SIG-M5 treated with dmso at 0.1 percent for 504 hours (cell line): Measurements from ENCODE around the gene TENM4.

ENCODE experiments used
- DNase-seq: peaks from one replicate; lab custom pipeline; 2025; ENCODE audit not compliant: unreplicated experiment; lab: John Stamatoyannopoulos, UW

The TENM4 gene

DNA sequence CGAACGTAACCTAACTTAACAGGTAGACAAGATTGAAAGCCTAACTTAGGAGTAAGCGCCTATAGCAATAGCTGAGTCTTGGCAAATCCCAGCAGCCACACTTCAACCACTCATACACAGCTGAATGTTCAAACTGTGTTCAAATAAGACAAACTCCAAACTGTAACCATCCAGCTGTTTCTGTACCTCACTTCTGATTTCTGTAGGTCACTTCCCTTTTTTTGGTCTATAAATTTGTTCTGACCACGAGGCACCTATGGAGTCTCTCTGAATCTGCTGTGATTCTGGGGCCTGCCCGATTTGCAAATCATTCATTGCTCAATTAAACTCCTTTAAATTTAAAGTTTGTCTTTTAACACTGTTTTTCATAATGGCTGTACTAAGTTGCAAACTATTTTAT is 8.2 kb upstream of the TENM4 start:
- no peak for DNase-seq

DNA sequence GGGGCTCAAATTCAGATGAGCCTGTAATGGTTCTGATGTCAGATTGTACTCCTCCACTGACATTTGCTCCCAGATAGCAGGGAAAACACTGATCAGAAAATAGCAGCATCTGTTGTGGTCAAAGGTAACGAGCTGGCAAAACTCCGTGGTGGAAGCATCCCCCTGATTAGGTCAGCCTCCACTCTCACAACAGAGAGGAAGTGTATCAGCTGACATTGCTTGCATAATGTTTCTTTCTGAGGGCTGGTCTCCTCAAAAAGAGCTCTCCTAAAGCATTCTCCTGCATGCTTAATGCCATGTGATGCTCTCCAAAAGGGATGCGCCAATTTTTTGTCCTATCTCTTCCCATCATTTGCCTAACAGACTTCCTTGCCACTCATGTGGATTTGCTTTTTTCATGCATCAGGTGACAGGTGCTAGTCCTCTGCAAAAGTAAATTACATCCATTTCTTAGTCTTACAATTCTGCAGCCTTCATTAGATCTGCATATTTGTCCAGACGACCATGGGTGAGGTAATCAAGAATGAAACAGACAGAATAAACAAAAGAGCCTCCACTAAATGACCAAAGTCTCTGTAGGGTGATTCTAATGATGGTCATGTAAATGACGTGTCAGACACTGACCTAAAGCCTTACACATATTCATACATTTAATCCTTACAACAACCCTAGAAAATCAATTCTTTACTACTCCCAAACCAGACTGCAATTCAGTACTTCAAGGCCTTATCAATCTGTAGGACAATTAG is 6.4 kb upstream of the TENM4 start:
- peak; percentile 11 for DNase-seq

DNA sequence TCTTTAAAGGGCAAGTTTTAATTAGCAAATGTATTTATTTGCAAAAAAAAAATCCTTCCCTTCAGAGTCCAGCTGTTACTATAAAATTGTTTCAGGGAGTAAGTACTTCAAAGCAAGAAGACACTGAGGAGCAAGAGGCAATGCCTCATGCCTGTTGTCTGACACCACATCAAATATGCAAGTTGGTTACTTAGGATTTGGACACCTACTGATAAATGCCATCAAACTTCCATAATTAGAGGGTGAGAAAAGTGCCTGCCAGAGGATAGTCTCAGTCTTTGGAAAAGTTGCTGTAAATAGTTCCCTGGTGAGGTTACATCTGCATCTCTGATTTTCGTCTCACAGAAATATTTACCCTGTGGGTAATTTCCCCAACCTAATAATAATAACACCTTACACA is 4.1 kb upstream of the TENM4 start:
- no peak for DNase-seq

DNA sequence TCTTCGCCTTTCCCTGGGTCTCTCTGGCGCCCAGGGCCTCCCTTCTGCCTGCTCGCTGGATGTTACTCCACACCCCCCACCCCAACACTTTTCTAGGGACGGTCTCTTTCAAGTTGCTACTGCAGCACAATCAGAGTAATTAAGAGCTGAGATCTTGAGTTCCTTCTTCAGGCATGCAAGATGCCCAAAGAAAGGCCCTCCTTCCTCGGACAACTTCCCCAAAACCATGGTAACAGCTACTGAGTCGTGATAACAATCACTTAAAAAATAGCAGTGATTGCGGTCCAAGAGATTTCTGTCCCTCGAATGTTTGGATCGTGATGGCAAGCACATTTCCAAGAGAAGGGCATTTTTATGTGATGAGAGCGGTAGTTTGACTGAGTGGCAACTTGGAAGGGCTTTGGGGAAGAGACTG is 638 bp upstream of the TENM4 start:
- DNase-seq = peak; percentile 27

DNA sequence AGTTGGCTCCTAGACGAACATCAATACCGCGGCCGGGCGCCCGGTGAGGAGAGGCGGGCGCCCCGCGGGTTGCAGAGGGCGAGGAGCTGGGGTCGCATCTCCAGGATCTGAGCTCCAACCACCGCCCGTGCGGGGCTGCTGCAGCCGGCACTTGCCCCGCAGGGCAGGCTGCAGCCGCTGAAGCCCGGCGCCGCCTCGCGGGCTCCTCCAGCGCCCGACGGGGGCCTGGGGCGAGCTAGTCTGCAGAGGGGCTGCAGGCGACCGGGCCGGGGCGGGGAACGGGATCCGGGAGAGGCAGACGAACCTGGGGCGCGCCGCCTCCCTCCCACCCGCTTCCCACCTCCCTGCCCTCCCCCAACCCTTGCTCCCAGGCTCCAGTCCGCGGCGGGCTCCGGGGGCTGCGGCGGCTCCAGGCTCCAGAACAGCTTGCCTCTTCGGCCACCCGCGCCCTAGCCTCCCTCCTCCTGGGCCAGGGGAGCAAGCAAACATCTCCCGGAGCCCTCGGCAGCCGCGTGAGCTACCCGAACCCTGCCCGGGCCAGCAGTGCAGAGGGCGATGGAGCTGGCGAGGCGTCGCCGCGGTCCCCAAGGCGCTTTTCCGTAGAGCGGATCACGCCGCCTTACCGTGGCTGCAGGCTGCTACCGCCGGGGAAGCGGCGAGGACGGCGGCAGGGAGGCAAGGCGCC is 802 bp downstream of the TENM4 start:
- no peak for DNase-seq

DNA sequence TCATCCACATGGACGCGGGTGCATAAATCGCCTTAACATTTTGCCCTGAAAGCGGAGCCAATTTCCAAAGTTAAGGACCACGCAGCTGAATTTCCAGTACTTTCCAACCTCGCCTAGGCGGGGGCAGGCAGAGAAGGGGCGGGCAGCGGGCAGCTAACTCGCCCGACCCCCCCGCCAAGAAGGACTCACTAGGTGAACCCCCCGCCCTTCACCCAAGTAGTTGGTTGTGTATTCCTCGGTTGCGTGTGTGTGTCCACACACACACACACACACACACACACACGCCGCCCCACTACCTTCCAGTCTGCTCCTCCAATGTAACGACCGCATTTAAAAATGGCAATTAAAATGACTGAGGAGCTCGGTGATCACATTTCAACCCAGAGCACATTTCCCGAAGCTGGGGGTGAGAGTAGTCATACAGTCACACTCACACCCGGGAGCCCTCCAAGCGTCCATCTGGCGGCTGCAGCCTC is 1.4 kb downstream of the TENM4 start:
- no peak for DNase-seq

DNA sequence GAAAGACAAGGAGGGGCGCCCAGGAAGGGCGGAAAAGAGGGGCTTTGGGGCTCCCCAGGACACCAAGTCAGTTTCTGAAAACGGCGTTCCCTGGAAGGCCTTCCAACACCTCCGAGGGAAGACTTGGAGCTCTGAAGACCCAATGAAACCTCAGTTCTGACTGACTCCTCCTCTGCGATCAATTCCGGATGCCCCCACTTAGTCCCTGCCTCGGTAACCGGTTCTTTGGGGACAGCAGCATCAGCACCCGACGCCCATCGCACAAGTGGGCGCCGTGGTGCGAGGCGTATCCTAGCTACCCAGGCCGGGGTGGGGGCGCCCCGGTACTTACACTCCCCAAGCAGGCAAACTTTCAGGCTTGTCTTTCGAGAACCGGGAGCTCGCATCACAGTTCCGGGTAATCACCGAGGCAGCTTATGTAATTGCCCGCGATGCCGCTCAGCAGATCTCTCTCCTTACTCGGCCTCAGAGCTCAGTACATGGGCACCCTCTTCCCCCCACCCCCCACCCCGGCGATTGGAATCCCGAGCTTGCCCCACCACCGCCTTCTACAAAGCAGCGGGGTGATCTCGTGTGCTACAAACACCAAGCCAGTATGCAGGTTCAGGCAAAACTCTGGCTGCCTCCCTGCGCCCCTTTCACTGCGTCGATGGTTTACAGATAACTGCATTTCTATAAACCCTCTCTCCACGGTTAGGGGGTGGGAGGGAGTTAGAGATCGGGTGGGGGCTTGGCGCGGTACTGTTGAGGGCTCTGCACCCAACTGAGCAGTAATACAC is 2.0 kb downstream of the TENM4 start:
- DNase-seq = no peak

DNA sequence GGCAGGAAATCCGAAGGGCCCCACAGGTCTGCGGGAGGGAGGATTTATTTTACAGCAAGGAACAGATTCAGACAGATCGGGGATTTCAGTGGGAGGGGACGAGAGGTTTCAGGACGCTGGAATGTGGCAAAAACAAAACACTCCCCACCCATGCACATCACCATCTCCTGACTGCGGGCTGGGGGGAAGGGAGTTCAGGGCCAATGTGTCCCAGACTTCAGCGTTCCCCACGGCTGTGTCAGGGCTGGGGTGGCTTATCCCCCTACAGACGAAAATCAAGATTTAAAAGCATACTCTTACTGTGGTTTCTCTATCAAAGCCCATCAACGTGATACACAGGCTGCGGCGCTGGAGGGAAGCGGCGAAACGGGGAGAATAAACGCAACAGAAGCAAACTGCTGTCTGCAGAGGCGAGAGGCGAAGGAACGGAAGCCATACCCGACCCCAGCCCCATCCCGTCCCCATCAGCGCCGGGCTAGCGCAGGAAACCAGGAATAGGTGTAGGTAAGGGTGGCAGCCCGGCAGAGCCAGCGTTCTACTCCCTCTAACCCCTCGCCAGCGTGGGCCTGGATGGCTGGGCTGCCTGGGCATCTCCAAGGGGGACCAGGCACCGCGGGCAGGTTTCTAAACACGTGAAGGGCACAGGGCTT is 2.7 kb downstream of the TENM4 start:
- DNase-seq = no peak

DNA sequence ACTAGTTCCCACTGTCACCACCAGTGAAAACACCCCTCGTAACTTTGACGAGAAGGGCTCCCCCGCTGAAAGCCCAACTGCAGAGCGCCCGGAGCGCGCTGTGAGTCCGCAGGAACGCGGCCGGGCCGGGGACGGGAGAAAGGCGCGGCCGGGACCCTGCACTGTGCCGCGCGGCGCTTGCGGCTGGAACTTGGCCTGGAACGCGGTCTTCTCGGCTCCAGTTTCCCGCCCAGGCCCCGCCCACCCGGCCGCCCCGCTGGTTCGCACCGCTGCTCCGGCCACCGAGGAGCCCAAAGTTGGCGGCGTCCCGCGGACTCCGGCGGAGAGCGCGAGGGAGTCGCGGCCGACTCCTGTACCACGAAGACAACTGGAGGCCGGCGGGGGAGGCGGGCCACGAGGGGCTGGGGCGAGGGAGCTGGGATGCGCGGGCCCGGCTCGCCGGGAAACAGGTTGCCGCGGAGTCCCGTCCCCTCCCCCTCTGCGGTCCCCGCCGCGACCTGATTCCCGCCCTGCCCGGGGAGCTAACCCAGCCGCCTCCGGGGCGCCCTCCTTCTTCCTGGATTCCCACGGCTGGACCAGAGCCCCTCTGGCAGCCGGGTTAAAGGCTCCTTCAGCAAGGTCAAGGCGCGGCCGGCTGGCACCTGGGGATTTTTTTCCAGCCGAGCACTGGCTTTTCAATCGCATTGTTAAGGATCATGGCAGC is 3.4 kb downstream of the TENM4 start:
- peak; percentile 9 for DNase-seq

DNA sequence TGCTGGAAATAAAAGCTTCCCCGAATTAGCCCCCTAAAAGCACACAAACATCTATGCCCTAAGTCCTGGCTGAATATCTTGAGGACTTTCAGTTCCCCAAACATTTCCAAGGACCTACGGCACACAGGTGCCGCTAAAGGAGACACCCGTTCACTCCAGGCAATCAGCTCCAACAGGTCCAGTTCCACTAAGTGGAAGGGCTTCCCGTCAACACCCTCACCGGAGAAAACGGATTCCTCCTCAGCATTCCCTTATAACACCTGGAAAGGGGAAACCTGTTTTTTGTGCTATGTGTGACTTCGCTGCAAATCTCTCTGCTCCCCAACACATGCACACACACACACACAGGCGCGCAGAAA is 3.9 kb downstream of the TENM4 start:
- DNase-seq = no peak

DNA sequence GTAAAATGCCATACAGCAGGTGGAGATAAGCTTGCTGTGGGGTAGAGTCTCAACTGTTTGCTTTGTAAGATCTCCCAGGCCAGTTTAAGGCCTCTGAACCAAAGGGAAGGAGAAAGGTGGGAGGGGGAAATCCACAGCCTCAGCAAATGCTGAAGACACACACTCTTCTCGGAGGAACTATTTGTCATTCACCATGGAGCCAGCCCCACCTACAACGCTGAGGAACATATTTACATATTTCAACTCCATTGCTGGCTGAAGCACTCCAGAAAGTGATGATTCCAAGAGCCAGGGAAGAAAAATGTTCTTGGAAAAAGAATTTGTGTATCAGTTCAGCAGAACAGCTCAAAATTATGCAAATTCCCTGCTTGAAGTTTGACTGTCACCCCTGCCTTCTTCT is 6.5 kb downstream of the TENM4 start:
- no peak for DNase-seq

DNA sequence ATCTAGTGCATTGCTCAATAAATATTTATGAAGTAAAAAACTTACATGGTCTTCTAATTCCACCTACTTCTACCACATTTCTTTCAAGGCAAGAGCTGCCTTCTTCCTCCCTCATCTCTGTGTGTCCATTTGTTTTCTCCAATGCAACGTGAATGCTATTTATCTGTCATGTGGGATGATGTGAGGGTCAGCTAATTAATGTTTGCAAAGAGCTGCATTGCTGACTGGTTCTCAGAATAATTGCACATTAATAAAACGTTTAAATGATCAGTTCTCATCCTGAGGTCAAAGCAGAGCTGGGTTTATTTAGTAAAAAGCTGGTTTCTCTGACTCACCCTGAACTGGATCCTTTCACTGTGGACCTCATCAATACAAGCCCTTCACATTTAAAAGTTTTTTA is 8.7 kb downstream of the TENM4 start:
- no peak for DNase-seq

DNA sequence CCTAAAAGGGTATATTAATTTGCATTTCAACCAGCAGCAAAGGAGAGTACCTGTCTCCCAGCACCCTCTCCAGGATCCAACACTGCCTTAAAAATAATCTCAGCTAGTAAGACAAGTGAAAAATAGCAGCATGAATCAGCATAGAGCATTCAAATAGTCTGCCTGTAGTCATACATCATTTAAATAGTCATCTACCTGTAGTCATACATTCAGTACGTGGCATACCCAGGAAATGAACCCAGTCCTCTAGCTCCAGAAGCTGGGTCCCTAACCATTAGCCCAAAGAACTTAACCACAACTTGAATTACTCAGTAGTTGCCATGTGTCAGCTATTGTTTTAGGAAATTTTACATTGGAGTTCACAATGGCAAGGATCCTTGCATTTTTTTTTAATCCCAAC is 9.3 kb downstream of the TENM4 start:
- no peak for DNase-seq

DNA sequence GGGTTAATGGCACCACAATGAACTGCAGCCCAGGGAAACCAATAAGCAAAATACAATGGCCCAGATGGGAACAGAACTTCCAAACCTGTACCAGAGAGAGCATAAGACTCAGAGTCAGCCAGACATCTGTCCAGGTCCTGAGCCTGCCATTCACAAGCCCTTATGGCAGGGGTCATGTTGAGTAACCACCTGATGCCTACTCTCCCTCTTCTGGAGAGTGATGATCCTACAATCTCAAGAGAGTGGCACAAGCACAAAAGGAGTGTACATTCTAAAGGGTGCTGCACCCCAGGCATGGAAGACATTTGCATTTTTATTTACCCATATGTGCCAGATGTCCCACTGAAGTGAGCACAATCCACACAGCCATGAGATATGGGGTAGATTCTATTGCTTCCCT is 10.6 kb downstream of the TENM4 start:
- DNase-seq = no peak

DNA sequence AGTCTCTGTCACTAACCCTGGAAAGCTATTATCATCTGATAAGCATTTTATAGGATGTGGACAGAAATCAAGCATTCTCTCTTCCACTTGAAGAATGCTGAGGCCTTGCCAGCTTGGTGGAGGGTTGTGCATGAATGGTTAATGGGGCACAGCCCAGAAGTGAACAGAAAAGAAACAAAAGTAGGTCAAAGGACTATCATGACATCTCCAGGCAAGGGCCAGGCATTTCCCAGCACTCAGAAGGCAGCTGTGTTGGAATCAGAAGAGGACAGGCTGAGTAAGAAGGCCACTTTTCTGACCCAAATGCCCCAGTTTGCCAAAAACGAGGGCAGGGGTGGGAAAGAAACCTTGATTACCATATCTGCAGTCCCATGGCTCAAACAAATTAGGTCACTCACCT is 12.4 kb downstream of the TENM4 start:
- DNase-seq = no peak

DNA sequence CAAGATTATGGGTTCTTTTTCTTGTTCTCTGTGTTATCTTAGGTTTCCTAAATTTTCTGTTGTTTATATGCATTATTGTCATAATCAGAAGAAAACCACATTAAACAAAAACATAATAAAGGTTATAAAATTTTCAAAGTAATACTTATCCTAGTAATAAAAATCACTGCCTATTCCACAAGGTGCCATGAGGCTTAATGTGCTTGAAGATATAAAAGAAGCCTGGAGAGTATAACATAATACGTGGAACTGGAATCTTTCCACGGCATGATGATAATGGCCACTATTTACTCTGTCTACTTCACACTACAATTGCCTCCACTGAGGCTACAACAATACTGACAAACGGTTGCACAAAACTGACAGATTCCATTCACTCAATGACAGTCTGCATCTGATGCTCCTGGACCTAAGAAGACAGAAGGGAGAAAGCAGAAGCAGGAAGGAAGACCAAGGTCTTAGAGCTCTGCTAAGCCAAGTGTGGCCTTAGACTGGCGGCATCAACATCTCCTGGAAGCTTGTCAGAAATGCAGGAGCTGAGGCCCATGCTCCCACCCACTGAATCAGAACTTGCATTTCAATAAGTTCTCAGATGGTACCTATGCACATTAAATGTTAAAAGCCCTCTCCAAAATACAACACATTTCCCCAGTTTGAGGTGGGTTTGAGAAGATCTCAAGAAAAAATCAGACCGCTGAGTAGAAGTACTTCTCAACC is 13.1 kb downstream of the TENM4 start:
- DNase-seq = no peak

DNA sequence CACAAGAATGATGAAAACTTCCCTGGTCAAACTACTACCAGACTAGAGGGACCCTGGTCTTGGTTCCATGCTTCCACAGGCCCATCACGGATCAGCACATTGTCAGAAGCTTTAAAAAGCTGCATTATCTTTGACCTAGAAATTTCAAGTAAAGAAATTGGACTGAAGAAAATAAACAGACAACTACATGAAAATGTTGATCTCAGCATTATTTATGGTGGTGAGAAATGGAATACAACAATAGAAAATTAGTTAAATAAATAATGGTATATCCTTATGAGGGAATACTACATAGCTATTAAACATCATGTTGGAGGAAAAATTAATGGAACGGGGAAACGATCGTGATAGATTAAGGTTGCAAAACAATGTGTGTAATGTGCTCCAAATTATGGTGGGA is 13.7 kb downstream of the TENM4 start:
- DNase-seq = no peak

DNA sequence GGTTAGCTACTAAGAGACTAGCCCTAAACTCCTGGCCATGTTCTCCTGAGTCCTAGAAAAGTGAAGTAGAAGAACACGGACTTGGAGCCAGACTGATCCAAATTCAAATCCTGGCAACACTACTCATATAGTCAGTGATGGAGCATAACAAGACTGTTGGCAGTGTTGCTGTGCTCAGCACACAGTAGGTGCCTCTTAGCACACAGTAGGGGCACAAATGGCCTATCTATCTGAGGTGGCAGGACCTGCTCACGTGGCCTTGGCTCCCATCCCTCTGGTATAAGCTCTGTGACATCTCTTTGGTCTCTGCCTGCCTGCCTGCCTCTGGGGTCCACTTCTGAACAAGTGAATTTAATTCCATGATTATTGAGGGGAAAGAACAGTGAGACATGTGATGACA is 15.4 kb downstream of the TENM4 start:
- no peak for DNase-seq

DNA sequence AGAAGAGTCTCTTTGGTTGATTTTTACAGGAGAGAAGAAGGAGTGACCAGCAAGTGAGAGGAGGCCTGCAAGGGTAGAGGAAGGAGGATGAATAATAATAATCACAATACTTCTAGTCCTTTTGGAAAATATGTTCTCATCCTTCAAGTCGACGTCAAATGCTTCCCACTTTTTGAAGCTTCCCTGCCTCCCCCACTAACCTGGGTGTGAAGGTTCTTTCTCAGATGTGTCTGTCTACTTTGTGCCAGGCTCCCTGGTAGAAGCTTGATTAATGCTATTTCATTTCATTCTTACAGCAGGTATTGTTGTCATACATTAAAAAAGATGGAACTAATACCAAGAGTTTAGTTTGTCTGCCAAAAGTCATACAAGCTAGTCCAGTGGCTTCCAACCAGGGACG is 17.1 kb downstream of the TENM4 start:
- no peak for DNase-seq

DNA sequence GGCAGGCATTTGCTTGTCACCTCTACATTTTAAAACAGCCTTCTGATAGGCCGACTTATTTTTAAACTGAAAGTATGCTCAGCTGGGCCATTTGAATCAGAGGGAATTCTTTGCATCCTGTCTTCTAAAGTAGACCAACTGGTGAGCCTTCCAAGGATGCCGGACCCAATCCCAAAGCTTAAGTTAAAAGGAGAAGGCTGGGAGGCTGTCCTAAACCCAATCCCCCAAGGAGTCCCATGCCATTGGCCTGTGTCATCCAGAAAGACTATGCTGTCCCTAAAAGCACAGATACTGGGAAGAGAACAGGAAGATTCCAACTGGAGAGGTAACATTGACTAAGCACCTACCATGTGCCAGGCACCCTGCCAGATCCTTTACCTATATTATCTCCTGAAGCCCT is 18.0 kb downstream of the TENM4 start:
- DNase-seq = no peak
